Loucy (cell line): ENCODE data around the gene SLC25A14.

ENCODE experiments used
- EZH2phosphoT487 ChIP-seq: fragments of 200-600 bp; IDR thresholded peaks from 2 replicates; pipeline ENCODE4 v1.6.1; 2018; ENCODE audit warnings: antibody characterized with exemption, mild to moderate bottlenecking, moderate library complexity, borderline replicate concordance
- TF ChIP-seq, protein P1 (sequence below): fragments of 200-600 bp; sonication (generic); conservative IDR thresholded peaks from 2 replicates; pipeline ENCODE4 v1.5.1; 2014; ENCODE audit warnings: mild to moderate bottlenecking, antibody characterized with exemption, low read length

GRCh38 chrX:130393451-130394074, 53.8 kb downstream of the SLC25A14 start:
- TF ChIP-seq, protein P1, sequence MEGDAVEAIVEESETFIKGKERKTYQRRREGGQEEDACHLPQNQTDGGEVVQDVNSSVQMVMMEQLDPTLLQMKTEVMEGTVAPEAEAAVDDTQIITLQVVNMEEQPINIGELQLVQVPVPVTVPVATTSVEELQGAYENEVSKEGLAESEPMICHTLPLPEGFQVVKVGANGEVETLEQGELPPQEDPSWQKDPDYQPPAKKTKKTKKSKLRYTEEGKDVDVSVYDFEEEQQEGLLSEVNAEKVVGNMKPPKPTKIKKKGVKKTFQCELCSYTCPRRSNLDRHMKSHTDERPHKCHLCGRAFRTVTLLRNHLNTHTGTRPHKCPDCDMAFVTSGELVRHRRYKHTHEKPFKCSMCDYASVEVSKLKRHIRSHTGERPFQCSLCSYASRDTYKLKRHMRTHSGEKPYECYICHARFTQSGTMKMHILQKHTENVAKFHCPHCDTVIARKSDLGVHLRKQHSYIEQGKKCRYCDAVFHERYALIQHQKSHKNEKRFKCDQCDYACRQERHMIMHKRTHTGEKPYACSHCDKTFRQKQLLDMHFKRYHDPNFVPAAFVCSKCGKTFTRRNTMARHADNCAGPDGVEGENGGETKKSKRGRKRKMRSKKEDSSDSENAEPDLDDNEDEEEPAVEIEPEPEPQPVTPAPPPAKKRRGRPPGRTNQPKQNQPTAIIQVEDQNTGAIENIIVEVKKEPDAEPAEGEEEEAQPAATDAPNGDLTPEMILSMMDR = peak; percentile 59
- TF ChIP-seq EZH2phosphoT487 = no peak
